GM12892 (cell line): ENCODE results near the gene KISS1.

ENCODE experiments used
- DNase-seq: peaks from one replicate; pipeline ENCODE4 v3.0.0; 2011; ENCODE audit not compliant: insufficient read length
- FAIRE-seq: peaks from 2 replicates; lab custom pipeline; 2011; peaks lifted over from hg19 to GRCh38; lab: Jason Lieb, UNC
- POLR2A ChIP-seq: IDR thresholded peaks from 2 replicates; pipeline ENCODE4 v1.6.1; 2011; ENCODE audit warnings: low read depth, low read length, control low read depth
- POLR2AphosphoS5 ChIP-seq: IDR thresholded peaks from 2 replicates; pipeline ENCODE4 v1.6.1; 2011; ENCODE audit warnings: low read depth, low read length, control low read depth
- TAF1 ChIP-seq: IDR thresholded peaks from 2 replicates; pipeline ENCODE4 v1.6.1; 2011; ENCODE audit warnings: low read depth, mild to moderate bottlenecking, control low read depth, low read length, borderline replicate concordance

The KISS1 gene

GRCh38 chr1:204227351-204227750 is 31.1 kb upstream of the KISS1 start:
- DNase-seq = no peak
- TF ChIP-seq POLR2A (no peak), TAF1 (no peak), POLR2AphosphoS5 (no peak)
- no peak for FAIRE-seq

- DNase-seq (no peak), FAIRE-seq (no peak)
- TF ChIP-seq TAF1 = no peak
- no peak for TF ChIP-seq POLR2A
- no peak for TF ChIP-seq POLR2AphosphoS5
Observed at GRCh38 chr1:204225841-204226735, 29.8 kb upstream of the KISS1 start.

- no peak for TF ChIP-seq TAF1
- TF ChIP-seq POLR2A = no peak
- TF ChIP-seq POLR2AphosphoS5 = no peak
- FAIRE-seq = no peak
- DNase-seq = no peak
Observed at GRCh38 chr1:204224655-204225054, 28.4 kb upstream of the KISS1 start.

- DNase-seq = no peak
- TF ChIP-seq TAF1 (no peak), POLR2A (no peak), POLR2AphosphoS5 (no peak)
- FAIRE-seq = no peak
Observed at GRCh38 chr1:204223129-204223860, 27.0 kb upstream of the KISS1 start.

- FAIRE-seq = no peak
- no peak for DNase-seq
- TF ChIP-seq POLR2AphosphoS5 (no peak), POLR2A (no peak), TAF1 (no peak)
Observed at GRCh38 chr1:204222764-204223055, 26.4 kb upstream of the KISS1 start.

- no peak for TF ChIP-seq POLR2AphosphoS5
- no peak for TF ChIP-seq TAF1
- TF ChIP-seq POLR2A = no peak
- DNase-seq (no peak), FAIRE-seq (no peak)
Observed at GRCh38 chr1:204222006-204222763, 25.9 kb upstream of the KISS1 start.

GRCh38 chr1:204221271-204221670 is 25.0 kb upstream of the KISS1 start:
- FAIRE-seq (no peak), DNase-seq (no peak)
- TF ChIP-seq TAF1 = no peak
- TF ChIP-seq POLR2A = no peak
- no peak for TF ChIP-seq POLR2AphosphoS5

- FAIRE-seq (no peak), DNase-seq (no peak)
- no peak for TF ChIP-seq POLR2AphosphoS5
- no peak for TF ChIP-seq POLR2A
- no peak for TF ChIP-seq TAF1
Observed at GRCh38 chr1:204219971-204220616, 23.8 kb upstream of the KISS1 start.

GRCh38 chr1:204218552-204218951 is 22.3 kb upstream of the KISS1 start:
- no peak for FAIRE-seq
- TF ChIP-seq POLR2A = no peak
- TF ChIP-seq POLR2AphosphoS5 = no peak
- no peak for TF ChIP-seq TAF1
- no peak for DNase-seq

GRCh38 chr1:204217648-204218000 is 21.3 kb upstream of the KISS1 start:
- TF ChIP-seq TAF1 = no peak
- TF ChIP-seq POLR2A = no peak
- TF ChIP-seq POLR2AphosphoS5 = no peak
- DNase-seq (no peak), FAIRE-seq (no peak)
